NCI-H345 treated with DMSO at 0.1 percent for 48 hours (cell line): Measurements from ENCODE around the gene MCRIP2.
A peak's percentile ranks its signal among the peaks of the same experiment; 100 is the strongest.

Experiments
- DNase-seq: peaks from one replicate; lab custom pipeline; 2025; ENCODE audit not compliant: unreplicated experiment; lab: John Stamatoyannopoulos, UW

The MCRIP2 gene

DNA sequence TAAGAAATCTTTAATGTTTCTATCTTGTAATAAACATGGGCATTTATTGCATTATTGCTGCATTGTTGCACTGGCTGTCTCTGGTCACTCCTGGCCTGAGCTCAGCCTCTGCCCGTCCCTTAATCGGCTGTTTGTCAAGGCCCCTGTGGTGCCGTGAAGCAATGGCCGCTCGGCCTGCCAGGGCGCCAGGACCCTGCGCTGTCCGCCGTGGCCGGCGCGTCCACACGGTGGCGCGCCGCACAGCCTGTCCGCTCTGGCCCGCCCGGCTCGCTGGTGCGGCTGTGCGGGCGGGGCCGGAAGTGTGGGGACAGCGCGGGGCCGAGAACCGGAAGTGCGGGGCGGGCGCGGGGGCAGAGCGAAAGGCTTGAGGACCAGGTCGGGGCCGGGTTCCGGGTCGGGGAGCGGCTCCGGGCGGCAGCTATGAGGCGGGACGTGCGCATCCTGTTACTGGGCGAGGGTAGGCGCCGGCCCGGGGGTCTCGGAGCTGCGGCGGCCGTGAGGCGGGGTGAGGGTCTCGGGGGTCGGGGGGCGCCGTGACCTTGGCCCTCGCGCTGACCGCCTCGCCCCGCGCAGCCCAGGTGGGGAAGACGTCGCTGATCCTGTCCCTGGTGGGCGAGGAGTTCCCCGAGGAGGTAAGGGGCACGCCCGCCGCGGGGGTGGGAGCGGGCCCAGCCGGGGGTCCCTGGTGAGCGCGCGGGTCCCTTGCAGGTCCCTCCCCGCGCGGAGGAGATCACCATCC is 26.3 kb downstream of the MCRIP2 start, which contains the start of gene RHOT2:
Gene RHOT2 (plus strand): TSS at position 353 of the 739 bp plus-strand sequence. CDS start 68 bp downstream, at position 421.
- peak; percentile 66 for DNase-seq

GRCh38 chr16:668519-669171 is 27.0 kb downstream of the MCRIP2 start:
- no peak for DNase-seq

DNA sequence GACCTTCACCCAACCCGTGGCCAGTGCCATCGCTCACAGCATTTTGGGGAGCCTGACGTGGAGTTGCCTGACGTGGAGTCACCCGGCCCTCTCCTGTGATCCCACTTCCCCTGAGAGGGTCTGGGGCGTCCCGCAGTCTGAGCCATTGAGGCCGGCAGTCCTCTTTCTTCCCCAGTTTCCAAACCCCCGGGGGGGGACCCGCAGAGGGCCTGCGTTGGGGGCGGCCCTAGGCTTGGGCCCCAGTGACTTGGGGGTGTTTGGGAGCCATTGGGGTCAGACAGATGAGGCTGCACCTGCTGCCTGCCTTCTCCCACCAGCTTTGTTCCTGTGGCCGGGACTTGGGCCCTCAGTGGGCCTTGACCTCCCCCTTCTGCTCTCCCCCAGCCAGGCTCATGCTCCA is 28.0 kb downstream of the MCRIP2 start:
- DNase-seq: no peak

DNA sequence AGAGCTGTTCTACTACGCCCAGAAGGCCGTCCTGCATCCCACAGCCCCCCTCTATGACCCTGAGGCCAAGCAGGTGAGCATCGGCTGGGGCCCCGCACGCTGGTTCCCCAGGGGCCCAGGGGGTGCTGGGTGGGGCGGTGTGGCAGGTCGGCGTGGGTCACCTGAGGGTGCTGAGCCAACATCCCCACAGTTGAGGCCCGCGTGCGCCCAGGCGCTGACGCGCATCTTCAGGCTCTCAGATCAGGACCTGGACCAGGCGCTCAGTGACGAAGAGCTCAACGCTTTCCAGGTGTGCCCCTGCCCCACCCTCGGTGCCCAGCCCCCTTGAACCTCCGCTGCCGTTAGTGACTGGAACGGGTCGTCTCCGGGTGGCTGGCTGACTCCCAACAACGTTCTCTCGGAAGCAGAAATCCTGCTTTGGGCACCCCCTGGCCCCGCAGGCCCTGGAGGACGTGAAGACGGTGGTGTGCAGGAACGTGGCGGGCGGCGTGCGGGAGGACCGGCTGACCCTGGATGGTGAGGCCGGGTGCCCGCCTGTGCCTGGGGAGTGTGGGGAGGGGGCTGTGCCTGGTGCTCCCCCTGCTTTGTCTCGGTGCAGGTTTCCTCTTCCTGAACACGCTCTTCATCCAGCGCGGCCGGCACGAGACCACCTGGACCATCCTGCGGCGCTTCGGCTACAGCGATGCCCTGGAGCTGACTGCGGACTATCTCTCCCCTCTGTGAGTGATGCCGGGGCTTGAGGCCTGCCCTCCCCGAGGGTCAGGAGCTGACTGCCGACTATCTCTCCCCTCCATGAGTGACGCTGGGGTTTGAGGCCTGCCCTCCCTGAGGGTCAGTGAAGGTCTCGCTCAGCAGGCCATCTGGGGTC is 29.1 kb downstream of the MCRIP2 start:
- no peak for DNase-seq

- DNase-seq: no peak
These were observed 29.9 kb downstream of the MCRIP2 start for GRCh38 chr16:671353-672131.

- no peak for DNase-seq
These were observed 30.7 kb downstream of the MCRIP2 start for GRCh38 chr16:672371-672770.

DNA sequence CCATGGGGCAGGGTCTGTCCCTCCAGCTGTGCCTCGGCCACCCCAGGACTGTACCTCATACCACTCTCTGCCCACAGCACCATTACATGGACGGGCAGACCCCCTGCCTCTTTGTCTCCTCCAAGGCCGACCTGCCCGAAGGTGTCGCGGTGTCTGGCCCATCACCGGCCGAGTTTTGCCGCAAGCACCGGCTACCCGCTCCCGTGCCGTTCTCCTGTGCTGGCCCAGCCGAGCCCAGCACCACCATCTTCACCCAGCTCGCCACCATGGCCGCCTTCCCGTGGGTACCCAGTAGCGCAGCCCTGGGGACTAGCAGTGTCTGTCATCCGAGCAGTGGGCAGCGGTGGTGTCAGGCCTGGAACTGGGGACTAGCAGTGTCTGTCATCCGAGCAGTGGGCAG is 31.2 kb downstream of the MCRIP2 start:
- DNase-seq: no peak

DNA sequence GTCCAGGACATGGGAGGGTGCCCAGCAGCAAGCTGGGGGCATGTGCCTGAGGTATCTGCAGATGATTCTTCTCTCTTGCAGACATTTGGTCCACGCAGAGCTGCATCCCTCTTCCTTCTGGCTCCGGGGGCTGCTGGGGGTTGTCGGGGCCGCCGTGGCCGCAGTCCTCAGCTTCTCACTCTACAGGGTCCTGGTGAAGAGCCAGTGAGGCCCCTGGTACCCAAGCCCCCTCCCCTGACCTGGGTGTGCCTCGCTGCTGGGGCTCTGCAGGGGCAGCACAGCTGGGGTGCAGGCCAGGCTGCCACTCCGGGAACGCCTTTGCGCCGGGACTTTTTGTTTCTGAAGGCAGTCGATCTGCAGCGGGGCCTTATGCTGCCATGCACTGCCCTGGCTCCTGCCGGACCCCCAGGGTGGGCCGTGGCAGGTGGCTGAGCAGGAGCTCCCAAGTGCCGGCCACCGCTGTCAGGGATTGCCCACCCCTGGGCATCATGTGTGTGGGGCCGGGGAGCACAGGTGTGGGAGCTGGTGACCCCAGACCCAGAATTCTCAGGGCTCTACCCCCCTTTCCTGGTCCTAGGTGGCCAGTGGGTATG is 31.9 kb downstream of the MCRIP2 start:
- DNase-seq: no peak

DNA sequence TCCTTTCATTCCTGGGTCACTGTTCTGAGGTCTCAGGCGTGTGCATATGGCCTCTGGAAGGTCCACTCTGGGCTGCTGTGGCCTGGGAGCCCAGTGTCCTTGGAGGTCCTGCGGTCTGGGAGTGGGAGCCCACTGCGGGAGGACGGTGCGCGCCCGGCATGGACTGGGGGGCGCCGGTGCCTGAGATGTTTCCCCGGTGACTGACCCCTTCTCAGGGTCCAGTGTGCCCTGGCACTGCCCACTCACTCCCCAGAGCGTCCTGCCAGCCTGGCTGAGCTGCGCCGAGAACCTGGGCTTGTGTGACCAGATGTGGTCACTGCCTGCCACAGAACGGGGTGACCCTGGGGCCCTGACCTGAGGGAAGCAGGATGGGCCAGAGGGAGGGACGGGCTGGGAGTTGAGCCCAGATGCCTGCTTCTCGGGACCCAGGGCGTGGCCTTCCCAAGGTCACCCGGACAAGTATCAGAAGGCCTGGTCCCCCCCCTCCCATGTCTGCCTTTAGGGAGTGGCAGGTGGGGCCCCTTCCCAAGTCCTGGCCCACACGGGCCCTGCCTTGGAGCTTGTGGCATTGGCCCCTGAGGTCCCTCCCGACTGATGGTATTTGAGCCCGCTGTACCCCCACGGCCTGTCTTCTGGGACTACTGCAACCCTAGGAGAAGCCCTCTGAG is 32.7 kb downstream of the MCRIP2 start:
- DNase-seq: no peak

GRCh38 chr16:674968-675883 is 33.6 kb downstream of the MCRIP2 start, which contains the start of gene RHBDL1:
Gene RHBDL1, plus strand, starts transcription at chr16:675671. Its CDS starts 120 bp downstream, at chr16:675791.
- DNase-seq: no peak

DNA sequence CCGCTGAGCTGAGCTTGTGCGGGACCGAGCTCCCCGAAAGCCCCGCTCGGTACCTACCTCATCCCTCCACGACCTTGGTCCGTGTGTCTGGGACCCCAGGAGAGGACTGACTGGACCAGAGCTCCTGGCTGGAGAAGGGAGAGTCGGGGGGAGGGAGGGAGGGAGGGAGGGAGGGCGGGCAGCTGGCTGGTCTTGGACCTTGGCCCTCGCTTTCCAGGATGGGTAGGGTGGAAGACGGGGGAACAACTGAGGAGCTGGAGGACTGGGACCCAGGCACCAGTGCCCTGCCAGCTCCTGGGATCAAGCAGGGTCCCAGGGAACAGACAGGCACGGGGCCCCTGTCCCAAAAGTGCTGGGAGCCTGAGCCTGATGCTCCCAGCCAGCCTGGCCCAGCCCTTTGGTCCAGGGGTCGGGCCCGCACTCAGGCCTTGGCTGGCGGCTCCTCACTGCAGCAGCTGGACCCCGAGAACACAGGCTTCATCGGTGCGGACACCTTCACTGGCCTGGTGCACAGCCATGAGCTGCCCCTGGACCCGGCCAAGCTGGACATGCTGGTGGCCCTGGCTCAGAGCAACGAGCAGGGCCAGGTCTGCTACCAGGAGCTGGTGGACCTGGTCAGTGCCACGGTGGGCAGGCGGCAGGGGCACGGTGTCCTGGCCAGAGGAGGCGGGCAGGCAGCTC is 34.4 kb downstream of the MCRIP2 start:
- DNase-seq: no peak

GRCh38 chr16:676565-676902 is 34.9 kb downstream of the MCRIP2 start:
- DNase-seq: no peak

- DNase-seq: peak; percentile 84
These were observed 35.3 kb downstream of the MCRIP2 start for GRCh38 chr16:676913-677312.

DNA sequence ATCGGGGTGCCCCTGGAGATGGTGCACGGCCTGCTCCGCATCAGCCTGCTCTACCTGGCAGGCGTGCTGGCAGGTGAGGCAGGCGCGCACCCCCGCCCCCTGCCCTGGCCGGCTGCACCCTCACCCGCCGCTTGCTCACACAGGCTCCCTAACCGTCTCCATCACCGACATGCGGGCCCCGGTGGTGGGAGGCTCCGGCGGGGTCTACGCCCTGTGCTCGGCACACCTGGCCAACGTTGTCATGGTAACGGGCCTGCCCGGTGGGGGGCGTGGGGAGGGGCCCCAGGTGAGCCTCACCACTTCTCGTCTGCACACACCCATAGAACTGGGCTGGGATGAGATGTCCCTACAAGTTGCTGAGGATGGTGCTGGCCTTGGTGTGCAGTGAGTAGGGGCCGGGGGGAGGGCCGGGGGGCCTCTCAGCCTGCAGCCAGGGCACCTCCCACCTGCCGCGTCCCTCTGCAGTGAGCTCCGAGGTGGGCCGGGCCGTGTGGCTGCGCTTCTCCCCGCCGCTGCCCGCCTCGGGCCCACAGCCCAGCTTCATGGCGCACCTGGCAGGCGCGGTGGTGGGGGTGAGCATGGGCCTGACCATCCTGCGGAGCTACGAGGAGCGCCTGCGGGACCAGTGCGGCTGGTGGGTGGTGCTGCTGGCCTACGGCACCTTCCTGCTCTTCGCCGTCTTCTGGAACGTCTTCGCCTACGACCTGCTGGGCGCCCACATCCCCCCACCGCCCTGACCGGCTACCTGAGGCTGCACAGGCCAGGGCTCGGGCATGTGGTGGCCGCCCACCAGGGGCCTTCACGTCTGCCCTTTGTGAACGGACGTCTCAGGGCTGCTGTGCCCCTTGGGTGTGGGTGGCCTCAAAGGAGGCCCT is 35.9 kb downstream of the MCRIP2 start:
- peak; percentile 61 for DNase-seq

DNA sequence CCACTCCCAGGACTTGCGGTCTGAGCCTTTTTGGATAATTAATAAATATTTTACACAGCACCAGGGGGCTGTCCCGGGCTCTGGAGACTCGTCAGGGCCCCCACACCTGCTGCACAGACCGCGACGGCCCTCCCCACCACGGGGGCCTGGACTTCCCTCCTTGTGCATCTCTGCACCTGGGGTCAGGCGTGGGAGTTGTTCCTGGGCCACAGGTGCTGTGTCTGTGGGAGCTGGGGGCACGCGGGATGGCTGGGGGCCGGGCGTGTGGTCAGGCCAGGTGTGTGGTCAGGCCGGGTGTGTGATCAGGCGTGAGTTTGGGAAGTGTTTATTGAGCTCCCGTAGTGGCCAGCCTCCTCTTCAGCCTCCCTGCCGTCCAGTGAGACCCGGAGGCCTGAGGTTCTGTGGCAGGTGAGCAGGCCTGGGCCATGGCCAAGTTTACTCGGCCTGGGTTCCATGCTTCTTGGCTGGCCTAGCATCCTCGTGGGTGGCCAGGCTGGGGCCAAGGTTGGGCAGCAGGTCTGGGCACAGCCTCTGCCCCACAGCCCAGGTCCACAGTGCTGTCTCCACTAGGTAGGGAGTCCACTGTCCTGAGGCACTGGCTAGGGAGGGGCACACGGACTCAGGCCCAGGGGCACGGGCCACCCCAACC is 36.7 kb downstream of the MCRIP2 start:
- no peak for DNase-seq

GRCh38 chr16:678858-679813 is 37.5 kb downstream of the MCRIP2 start:
- DNase-seq: peak; percentile 59
